Measurements from ENCODE around the gene SGIP1.
"Not testable (repeated sequence)": the region's sequence is repeated elsewhere in the genome, so short reads cannot be mapped to it uniquely, and the experiment has no call there.

The SGIP1 gene

GRCh38 chr1:66731170-66731865, 197.4 kb downstream of the SGIP1 start:
- no peak for DNase-seq (ENCODE audit: low spot score)

- no peak for DNase-seq (ENCODE audit: low spot score)
These were observed 198.6 kb downstream of the SGIP1 start for GRCh38 chr1:66732407-66733166.

- no peak for DNase-seq (ENCODE audit: low spot score)
These were observed 199.5 kb downstream of the SGIP1 start for GRCh38 chr1:66733348-66734017.

GRCh38 chr1:66734531-66734930, 200.6 kb downstream of the SGIP1 start:
- DNase-seq (ENCODE audit: low spot score) = not testable (repeated sequence)

- DNase-seq (ENCODE audit: low spot score) = no peak
These were observed 203.9 kb downstream of the SGIP1 start for GRCh38 chr1:66737836-66738235.

- no peak for DNase-seq (ENCODE audit: low spot score)
These were observed 205.6 kb downstream of the SGIP1 start for GRCh38 chr1:66739401-66740157.

- DNase-seq (ENCODE audit: low spot score) = no peak
These were observed 211.5 kb downstream of the SGIP1 start for GRCh38 chr1:66745451-66745850.

GRCh38 chr1:66747501-66747900, 213.5 kb downstream of the SGIP1 start:
- no peak for DNase-seq (ENCODE audit: low spot score)

- DNase-seq (ENCODE audit: low spot score) = no peak
These were observed 216.6 kb downstream of the SGIP1 start for GRCh38 chr1:66750577-66750976.

- no peak for DNase-seq (ENCODE audit: low spot score)
These were observed 217.2 kb downstream of the SGIP1 start for GRCh38 chr1:66751160-66751559.

GRCh38 chr1:66752000-66752592, 218.1 kb downstream of the SGIP1 start, which contains the start of gene DYNLT5:
Gene DYNLT5 (plus strand): TSS chr1:66752459. CDS start chr1:66754659, 2,200 bp downstream.
- no peak for DNase-seq (ENCODE audit: low spot score)

GRCh38 chr1:66752671-66753371, 218.9 kb downstream of the SGIP1 start:
- no peak for DNase-seq (ENCODE audit: low spot score)

GRCh38 chr1:66757722-66758240, 223.8 kb downstream of the SGIP1 start:
- DNase-seq (ENCODE audit: low spot score) = no peak

GRCh38 chr1:66758241-66758755, 224.3 kb downstream of the SGIP1 start:
- no peak for DNase-seq (ENCODE audit: low spot score)

GRCh38 chr1:66760506-66760905, 226.6 kb downstream of the SGIP1 start:
- DNase-seq (ENCODE audit: low spot score) = no peak

GRCh38 chr1:66761221-66761620, 227.3 kb downstream of the SGIP1 start:
- no peak for DNase-seq (ENCODE audit: low spot score)

GRCh38 chr1:66764994-66765578, 231.1 kb downstream of the SGIP1 start:
- peak; percentile 61 for DNase-seq (ENCODE audit: low spot score)

GRCh38 chr1:66767626-66768025, 233.7 kb downstream of the SGIP1 start:
- DNase-seq (ENCODE audit: low spot score) = no peak

- DNase-seq (ENCODE audit: low spot score) = no peak
These were observed 235.0 kb downstream of the SGIP1 start for GRCh38 chr1:66768965-66769364.
